NCI-H510A (cell line): ENCODE results near the gene NFE2L3.

Experiments
- DNase-seq: peaks from one replicate; lab custom pipeline; 2025; lab: John Stamatoyannopoulos, UW

Gene NFE2L3

DNA sequence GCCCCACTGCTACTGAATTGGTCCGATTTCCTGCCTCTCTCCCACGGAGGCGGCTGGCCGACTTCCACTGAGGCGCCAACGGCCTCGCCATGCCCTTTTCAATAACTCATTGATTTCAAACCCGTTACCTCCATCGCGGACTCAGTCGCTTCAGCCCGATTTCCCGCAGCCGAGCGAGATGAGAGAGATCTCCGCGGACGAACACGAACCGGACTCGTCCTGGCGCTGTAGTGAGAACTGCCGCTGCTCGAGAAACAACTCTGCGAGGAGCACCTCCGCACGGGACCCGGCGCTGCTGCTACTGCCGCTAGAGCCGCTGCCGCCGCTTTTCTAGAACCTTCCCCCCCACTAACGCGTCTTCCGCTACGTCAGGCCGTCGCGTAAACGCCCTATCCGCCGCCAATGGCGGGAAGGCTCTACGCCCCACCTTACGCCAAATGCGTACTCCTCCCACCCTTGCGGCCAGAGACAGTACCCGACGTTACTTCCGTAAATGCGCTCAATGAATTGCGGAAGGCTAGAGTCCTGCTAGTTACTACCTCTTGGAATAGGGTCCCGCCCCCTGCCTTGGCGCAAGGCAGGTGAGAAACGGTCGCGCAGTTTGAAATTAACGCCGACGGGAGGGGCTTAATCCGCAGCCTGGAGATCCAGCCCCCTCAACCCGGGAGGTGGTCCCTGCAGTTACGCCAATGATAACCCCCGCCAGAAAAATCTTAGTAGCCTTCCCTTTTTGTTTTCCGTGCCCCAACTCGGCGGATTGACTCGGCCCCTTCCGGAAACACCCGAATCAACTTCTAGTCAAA, 48.6 kb downstream of the NFE2L3 start, which contains the start of gene HNRNPA2B1:
Gene HNRNPA2B1 (minus strand): TSS at position 303 of the 803 bp plus-strand sequence. CDS start 169 bp downstream, at position 134.
- peak; percentile 97 for DNase-seq

GRCh38 chr7:26201247-26202018, 49.4 kb downstream of the NFE2L3 start, which contains the start of gene CBX3:
Gene CBX3, plus strand, starts transcription at chr7:26201745. Its CDS starts 1,254 bp downstream, at chr7:26202999.
- DNase-seq, result peak; percentile 88

DNA sequence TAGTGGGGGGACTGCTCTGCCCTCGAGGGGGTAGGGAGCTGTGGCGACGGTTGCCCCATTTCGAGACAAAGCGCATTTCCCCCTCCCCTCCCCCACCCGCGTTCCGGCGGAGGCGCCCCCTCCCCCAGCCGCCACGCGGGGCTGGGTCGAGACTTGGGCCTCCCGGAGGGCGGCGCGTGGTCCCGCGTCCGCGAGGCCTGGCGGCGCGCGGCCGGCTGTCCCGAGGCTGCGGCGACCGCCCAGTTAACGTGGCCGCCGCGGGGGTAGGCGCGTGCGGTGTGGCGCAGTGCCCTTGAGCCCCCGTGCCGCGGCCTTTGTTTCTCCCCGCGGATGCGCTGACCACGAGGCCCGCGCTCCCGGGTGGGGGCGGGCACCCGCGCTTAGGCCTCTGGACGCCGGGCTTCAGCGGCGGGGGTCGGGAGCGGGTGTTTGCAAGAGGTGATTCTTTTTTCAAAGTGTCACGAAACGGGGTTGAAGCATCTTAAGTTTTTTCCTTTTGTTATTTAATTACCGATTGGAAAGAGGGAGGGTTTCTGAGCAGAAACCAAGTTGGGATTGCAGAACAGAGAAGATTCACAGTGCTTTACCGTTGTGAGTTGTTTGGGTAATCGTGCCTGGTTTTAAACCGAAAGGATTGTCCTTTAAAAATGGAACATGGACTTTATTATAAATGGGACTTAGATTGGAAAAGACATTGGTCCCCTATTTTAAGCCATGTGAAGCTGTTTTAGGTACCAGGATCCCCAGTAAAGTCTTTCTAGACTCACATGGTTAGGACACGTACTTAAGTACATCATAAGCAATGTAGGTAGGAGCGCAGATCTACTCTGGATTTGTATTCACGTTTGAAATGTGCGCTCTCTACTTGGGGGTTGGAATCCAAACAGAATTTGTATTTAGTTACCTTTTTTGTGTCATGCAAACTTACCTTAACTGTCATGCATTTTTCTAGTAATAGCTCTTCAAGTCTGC, 50.3 kb downstream of the NFE2L3 start:
- no peak for DNase-seq

DNA sequence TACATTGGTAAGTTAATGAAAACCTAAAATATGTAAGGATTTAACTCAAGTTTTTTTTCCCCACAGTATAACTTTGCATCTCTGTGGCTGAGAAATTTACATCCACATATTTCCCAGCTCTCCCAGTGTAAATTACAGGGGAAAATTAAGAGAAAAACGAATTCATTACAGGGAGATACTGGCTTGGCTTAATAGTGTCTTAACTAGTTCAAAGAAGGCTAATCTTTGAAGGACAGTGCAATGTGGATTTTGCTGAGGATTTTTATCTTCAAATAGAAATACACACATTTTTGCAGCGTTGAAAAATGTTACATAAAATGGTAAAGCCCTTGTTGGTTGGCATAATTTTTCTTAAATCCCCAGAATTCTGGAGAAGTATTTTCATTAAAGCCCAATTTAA, 51.0 kb downstream of the NFE2L3 start:
- DNase-seq, result no peak

- DNase-seq, result no peak
Observed at GRCh38 chr7:26208040-26208439, 56.0 kb downstream of the NFE2L3 start.

DNA sequence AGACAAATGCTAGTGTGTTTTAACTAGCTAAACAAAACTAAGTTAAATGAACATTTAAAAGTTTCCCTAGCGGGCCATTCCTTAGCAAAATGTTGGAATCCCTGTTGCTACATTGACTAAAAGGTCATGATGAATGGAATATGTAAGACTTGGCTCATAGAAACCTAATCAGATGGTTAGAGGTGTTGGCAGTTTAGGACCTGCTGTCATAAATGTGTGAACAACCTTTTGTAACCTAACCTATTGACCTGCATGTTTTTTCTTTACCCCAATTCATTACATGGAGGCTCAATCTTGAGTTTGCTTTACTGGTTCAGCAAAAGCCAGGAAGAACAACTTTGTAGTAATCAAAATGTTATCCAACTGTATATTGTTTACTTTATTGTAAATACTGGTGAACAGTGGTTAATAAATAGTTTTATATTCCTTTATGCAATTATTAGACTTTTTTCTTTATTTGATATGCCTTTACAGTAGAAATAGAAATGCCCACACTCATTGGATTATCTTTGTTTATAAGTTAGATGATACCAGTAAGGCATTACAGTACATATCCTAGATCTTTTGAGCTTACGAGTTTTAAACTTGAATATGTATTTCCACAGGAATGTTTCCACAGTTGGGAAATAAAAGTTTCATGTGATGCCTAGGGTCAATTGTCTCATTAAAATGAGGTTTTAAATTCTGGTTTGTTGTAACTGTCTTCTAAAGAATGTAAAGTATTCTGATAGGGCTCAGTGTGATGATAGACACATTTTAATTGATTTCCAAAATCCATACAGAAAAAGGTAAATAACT, 61.1 kb downstream of the NFE2L3 start:
- DNase-seq, result no peak

GRCh38 chr7:26213807-26214515, 62.0 kb downstream of the NFE2L3 start:
- DNase-seq, result no peak

- no peak for DNase-seq
Observed at GRCh38 chr7:26216049-26216448, 64.1 kb downstream of the NFE2L3 start.

GRCh38 chr7:26224359-26224758, 72.4 kb downstream of the NFE2L3 start:
- DNase-seq, result no peak

DNA sequence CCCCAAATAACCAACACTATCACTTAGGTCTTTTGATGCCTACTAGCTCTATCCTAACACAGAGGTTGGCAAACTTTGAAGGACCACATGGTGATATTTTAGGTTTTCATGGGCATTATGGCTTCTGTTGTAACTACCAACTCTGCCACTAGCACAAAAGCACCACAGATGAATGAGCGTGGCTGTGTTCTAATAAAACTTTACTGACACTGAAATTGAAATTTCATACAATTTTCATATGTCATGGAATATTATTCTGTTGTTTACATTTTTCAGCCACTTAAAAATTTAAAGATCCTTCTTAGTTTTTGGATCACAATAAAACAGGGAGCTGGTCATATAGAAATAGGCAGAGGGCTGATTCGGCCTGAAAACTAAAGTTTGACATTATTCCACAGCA, 76.0 kb downstream of the NFE2L3 start:
- DNase-seq, result no peak

- no peak for DNase-seq
Observed at GRCh38 chr7:26233902-26234511, 82.0 kb downstream of the NFE2L3 start.
